ENCODE measurements around the gene FBXO27.

FBXO27 gene

DNA sequence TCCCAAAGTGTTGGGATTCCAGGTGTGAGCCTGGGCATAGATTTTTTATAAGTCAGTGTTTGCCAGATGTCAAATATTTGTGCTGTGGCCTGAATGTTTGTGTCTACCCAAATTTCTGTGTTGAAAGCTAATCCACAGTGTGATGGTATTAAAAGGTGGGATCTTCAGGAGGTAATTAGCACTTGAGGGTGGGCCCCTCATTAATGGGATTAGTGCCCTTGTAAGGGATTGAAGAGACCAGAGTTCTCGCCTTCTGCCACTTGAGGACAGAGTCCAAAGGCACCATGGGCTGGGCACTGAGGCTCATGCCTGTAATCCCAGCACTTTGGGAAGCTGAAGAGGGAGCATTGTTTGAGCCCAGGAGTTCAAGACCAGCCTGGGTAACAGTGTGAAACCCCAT, 47.1 kb downstream of the FBXO27 start:
- no peak for DNase-seq (ENCODE audit: low spot score)
- TF ChIP-seq CTCF (conservative IDR thresholded peaks at IDR 0.05; ENCODE audit: low read depth) = no peak
- H3K27ac ChIP-seq = no peak overlapping the region
- CTCF ChIA-PET = interaction anchor here (0.7 kb wide), 1 partner anchor 415 kb away, joined by 3 read pairs; no protein-coding TSS in a partner anchor
- POLR2A ChIA-PET (ENCODE audit: low non-redundant PET) = no interaction called here

DNA sequence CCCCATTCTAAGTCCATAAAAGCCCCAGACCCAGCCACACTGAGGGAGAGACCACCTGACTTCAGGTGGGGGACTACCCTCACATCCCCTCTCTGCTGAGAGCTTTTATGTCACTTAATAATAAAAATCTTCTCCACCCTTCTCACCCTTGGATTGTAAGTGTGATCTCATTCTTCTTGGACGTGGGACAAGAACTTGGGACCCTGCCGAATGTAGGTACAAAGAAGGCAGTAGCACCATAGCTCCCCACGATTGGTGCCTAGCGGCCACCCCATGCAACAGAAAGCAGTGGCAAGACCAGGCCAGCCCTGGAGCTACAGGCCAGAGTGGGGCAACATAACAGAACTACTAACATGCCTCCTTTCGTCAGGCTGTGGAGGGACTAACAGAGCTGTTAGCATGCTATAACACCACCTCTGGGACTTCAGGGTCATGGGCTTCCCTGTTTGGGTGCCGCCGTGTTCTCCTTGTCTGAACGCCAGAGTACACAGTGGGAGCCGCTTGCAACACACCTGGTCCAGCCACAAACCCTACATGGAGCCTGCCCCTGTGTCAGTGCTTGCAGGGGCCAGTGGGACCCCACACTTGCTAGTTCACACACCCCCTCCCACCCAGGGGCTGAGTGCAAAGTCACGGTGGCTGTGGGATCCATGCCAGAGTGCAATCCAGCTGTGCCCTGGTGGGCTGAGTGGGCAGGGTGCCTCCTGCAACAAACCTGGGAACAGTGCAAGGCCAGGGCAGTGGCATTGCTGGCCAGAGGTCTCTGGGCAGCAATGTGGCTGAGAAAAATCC, 51.6 kb downstream of the FBXO27 start:
- no peak for TF ChIP-seq CTCF (conservative IDR thresholded peaks at IDR 0.05; ENCODE audit: low read depth)
- CTCF ChIA-PET = interaction anchor here (0.5 to 0.6 kb wide), 2 partner anchors 12 to 57 kb away, joined by 4 to 5 read pairs; no protein-coding TSS in a partner anchor
- no peak for DNase-seq (ENCODE audit: low spot score)

GRCh38 chr19:38979812-38980211, 52.5 kb downstream of the FBXO27 start:
- TF ChIP-seq CTCF (conservative IDR thresholded peaks at IDR 0.05; ENCODE audit: low read depth) = no peak
- H3K27ac ChIP-seq = no peak overlapping the region
- ChIA-PET POLR2A (ENCODE audit: low non-redundant PET) (no interaction called here), CTCF (no interaction called here)
- no peak for DNase-seq (ENCODE audit: low spot score)

More for the DNA sequence above, 51.6 kb downstream of the FBXO27 start:
- POLR2A ChIA-PET (ENCODE audit: low non-redundant PET) = no interaction called here
- no peak overlapping the region for H3K27ac ChIP-seq

GRCh38 chr19:38978326-38978689, 54.0 kb downstream of the FBXO27 start:
- DNase-seq (ENCODE audit: low spot score) = no peak
- H3K27ac ChIP-seq = no peak overlapping the region
- CTCF ChIA-PET = no interaction called here
- POLR2A ChIA-PET (ENCODE audit: low non-redundant PET) = interaction anchor here (0.7 kb wide), 1 partner anchor 802 kb away, joined by 3 read pairs; no protein-coding TSS in a partner anchor
- no peak for TF ChIP-seq CTCF (conservative IDR thresholded peaks at IDR 0.05; ENCODE audit: low read depth)

GRCh38 chr19:38977445-38978325, 54.7 kb downstream of the FBXO27 start:
- DNase-seq (ENCODE audit: low spot score) = no peak
- peak overlapping the region; percentile 17 for H3K27ac ChIP-seq
- POLR2A ChIA-PET (ENCODE audit: low non-redundant PET) = interaction anchor here (0.7 kb wide), 1 partner anchor 801 kb away, joined by 3 read pairs; no protein-coding TSS in a partner anchor
- TF ChIP-seq CTCF (conservative IDR thresholded peaks at IDR 0.05; ENCODE audit: low read depth) = no peak
- CTCF ChIA-PET = interaction anchor here (0.6 to 0.7 kb wide), 2 partner anchors 198 to 626 kb away, joined by 3 read pairs; no protein-coding TSS in a partner anchor

DNA sequence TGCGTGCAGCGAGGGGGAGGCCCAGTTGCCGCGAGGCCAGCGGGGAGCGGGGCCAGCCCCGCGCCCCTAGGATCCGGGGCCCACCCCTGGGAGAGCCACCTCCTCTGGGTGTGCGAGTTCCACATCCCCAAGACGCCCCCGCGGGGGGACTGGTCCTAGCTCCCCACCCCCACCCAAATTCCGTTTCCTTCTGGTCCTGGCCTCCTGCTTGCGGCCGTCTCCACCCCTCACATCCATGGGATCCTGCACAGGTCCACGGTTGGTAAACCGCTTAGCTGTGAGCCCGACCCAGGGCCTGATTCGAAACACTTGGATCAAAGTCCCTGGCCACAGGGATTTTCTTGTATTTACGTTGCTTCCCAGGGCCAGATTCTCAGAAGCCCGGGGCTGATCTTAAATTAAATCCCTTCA, 56.5 kb downstream of the FBXO27 start:
- POLR2A ChIA-PET (ENCODE audit: low non-redundant PET) = no interaction called here
- no peak for TF ChIP-seq CTCF (conservative IDR thresholded peaks at IDR 0.05; ENCODE audit: low read depth)
- no peak for DNase-seq (ENCODE audit: low spot score)
- H3K27ac ChIP-seq = peak overlapping the region; percentile 88
- CTCF ChIA-PET = interaction anchor here (0.6 to 1.6 kb wide), 5 partner anchors 14 to 94 kb away, joined by 3 to 5 read pairs (median 3); no protein-coding TSS in a partner anchor

All from RWPE1 (cell line).